H1 (cell line): ENCODE data around the gene GNG14. TPM values are rescaled to one million over a fixed set of nuclear protein-coding genes. Genes with fewer than 3 reads are reported as not detected.

ENCODE experiments used
- CBX5 ChIP-seq: fragments of 300-800, 300-1000 bp; sonication (generic); IDR thresholded peaks from 2 replicates; pipeline ENCODE4 v1.7.1; 2016; ENCODE audit warnings: antibody characterized with exemption, low read length, low read depth
- CREB1 ChIP-seq: IDR thresholded peaks from 2 replicates; pipeline ENCODE4 v1.6.1; 2012; ENCODE audit warnings: inconsistent platforms
- SP1 ChIP-seq: IDR thresholded peaks from 2 replicates; pipeline ENCODE4 v1.6.1; 2011; ENCODE audit warnings: low read depth, low read length
- SUZ12 ChIP-seq: fragments of 200-600 bp; sonication (generic); IDR thresholded peaks from 2 replicates; pipeline ENCODE4 v1.6.1; 2012; ENCODE audit warnings: mild to moderate bottlenecking, inconsistent platforms, low read length, moderate library complexity, mixed read lengths
- polyA plus RNA-seq, 7 experiments: library from polyadenylated mRNA; depleted of rRNA in 3 of 7; stranded (reverse) in 5 of 7; unstranded in 2 of 7; fragments of >200 nt in 5 of 7; fragments of 200-250 nt in 2 of 7; gene quantifications; 1 replicate in 5 of 7; 2 replicates in 1 of 7; 4 replicates in 1 of 7; pipeline versions ENCODE4 v1.2.1 to v1.2.3, GENCODE V29; 2011 to 2013; ENCODE audit warnings: missing spikeins in 2 of 7, mixed read lengths in 2 of 7
- total RNA-seq: library from RNA; stranded (reverse); fragmentation: NEBNext Ultra II Directional; extraction: Animal tissue kit (Norgen Biotek cat#: 25700); gene quantifications from 2 replicates; pipeline ENCODE4 v1.2.1, GENCODE V29; 2021
- TF ChIP-seq, protein P1 (sequence below): IDR thresholded peaks from 2 replicates; pipeline ENCODE4 v1.6.1; 2012; ENCODE audit warnings: low read length, inconsistent platforms
- TF ChIP-seq, protein P2 (sequence below): IDR thresholded peaks from 2 replicates; pipeline ENCODE4 v1.6.1; 2012; ENCODE audit warnings: inconsistent platforms
- TF ChIP-seq, protein P3 (sequence below): IDR thresholded peaks from 2 replicates; pipeline ENCODE4 v1.6.1; 2012; ENCODE audit warnings: inconsistent platforms

GNG14 gene
- total and polyA plus RNA-seq, 2 of the 8 experiments (the other 6 are each of a cell fraction or from before 2014, with no cell fraction given), result not detected

DNA sequence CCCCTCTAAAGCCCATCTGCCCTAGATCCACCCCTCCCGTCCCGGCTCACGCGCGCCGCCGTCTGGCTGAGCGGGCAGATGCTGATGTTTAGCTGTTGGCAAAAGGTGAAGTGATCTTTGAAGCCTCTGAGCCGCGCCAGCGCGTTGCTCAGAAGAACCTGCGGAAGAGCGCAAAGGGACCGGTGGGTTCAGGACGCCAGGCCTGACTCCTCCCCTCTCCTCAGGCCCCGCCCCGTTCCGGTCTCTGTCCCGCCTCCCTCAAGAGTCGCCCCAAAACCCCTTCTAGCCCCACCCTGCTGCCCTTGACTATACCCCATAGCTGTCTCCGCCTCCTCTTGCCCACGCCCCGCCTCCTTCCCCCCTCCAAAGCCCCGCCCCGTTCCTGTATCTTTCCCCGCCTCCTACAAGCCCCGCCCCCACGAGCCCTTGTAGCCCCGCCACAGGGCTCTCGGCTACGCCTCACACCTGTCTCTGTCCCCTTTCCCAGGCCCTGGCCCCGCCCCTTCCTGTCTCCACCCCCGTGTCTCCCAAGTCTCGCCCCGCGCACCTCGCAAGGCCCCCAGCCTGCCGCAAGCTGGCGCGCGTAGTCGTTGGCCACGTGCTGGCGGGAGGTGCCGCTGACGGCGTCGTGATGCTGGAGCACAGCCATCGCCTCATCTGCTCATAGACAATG lies 30.8 kb upstream of the GNG14 start (continued):
- TF ChIP-seq, protein P1, sequence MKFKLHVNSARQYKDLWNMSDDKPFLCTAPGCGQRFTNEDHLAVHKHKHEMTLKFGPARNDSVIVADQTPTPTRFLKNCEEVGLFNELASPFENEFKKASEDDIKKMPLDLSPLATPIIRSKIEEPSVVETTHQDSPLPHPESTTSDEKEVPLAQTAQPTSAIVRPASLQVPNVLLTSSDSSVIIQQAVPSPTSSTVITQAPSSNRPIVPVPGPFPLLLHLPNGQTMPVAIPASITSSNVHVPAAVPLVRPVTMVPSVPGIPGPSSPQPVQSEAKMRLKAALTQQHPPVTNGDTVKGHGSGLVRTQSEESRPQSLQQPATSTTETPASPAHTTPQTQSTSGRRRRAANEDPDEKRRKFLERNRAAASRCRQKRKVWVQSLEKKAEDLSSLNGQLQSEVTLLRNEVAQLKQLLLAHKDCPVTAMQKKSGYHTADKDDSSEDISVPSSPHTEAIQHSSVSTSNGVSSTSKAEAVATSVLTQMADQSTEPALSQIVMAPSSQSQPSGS, result no peak
- TF ChIP-seq, protein P2, sequence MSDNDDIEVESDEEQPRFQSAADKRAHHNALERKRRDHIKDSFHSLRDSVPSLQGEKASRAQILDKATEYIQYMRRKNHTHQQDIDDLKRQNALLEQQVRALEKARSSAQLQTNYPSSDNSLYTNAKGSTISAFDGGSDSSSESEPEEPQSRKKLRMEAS, result peak; percentile 99
- TF ChIP-seq CBX5 (no peak), SP1 (peak; percentile 47; the same call in 1 of the 2 replicates), SUZ12 (no peak), CREB1 (peak; percentile 29; the same call in 1 of the 2 replicates)
- TF ChIP-seq, protein P3, sequence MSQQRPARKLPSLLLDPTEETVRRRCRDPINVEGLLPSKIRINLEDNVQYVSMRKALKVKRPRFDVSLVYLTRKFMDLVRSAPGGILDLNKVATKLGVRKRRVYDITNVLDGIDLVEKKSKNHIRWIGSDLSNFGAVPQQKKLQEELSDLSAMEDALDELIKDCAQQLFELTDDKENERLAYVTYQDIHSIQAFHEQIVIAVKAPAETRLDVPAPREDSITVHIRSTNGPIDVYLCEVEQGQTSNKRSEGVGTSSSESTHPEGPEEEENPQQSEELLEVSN, result peak; percentile 98
